ENCODE data around the gene C6orf132. TPM values are rescaled to one million over a fixed set of nuclear protein-coding genes. Genes with fewer than 3 reads are reported as not detected.

Gene C6orf132
- total RNA-seq, 1 donor from 2014 or later: 11.3 TPM

DNA sequence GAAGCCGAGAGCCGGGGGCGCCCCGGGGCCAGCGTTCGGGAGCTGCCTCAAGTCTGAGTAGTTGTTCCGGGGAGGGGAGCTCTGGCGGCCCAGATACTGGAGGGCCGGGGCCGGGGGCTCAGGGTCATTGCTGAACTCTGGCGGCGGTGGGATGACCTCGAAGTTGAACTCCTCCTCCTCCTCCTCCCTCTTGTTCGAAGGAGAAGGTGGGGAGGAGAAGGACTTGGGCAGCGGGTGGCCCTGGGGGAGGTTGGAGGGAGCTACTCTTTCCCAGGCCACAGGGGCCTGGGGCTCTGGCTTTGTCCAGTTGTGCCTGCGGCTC lies 37.7 kb downstream of the C6orf132 start:
- TF ChIP-seq, protein P1, sequence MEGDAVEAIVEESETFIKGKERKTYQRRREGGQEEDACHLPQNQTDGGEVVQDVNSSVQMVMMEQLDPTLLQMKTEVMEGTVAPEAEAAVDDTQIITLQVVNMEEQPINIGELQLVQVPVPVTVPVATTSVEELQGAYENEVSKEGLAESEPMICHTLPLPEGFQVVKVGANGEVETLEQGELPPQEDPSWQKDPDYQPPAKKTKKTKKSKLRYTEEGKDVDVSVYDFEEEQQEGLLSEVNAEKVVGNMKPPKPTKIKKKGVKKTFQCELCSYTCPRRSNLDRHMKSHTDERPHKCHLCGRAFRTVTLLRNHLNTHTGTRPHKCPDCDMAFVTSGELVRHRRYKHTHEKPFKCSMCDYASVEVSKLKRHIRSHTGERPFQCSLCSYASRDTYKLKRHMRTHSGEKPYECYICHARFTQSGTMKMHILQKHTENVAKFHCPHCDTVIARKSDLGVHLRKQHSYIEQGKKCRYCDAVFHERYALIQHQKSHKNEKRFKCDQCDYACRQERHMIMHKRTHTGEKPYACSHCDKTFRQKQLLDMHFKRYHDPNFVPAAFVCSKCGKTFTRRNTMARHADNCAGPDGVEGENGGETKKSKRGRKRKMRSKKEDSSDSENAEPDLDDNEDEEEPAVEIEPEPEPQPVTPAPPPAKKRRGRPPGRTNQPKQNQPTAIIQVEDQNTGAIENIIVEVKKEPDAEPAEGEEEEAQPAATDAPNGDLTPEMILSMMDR (IDR thresholded peaks at IDR 0.05; ENCODE audit: insufficient read depth, low read length, severe bottlenecking): no peak
- Histone ChIP-seq H3K4me3 (ENCODE audit: low read depth, low read length) (no peak overlapping the region), H3K36me3 (ENCODE audit: control insufficient read depth, insufficient read depth, low read length) (peaks cover 37% of the 10 kb centered on the region), H3K27me3 (ENCODE audit: control insufficient read depth, insufficient read depth, low read length) (no peaks in the 10 kb centered on the region)
- FAIRE-seq (no peak), DNase-seq (ENCODE audit: low read depth) (no peak)

DNA sequence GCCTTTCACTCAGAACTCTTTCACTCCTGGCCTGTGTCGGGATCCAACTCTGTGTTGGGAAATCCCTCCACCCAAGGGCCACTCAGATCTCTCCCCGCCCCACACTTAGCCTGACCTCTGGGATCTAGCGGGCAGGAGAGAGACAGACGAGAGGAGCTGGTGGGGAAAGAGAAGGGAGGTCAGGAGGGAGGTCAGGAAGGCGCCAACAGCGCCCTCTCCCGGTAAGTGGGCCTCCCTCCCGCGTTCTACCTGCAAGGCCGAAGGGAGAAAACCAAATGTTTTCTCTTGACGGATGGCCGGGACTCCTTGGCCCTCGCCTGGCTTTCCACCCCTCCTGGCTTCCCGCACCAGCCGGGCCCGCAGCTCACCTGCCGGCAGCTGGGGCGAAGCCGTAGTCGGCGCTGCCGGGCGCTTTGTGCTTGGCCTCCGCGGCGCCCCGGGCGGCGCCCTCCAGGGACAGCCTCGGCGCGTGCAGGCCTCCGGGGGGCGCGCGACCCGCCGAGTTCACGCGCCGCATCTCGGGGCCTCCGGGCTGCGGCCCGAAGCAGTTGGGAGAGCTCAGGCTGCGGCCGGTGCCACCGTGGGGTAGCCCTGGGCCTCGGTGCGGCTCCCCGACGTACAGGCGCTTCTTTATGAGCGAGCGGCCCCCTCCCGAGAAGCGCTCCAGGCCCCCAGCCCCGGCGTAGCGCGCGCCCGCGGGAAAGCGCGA lies 38.2 kb downstream of the C6orf132 start:
- FAIRE-seq (no peak), DNase-seq (ENCODE audit: low read depth) (no peak)
- no peak overlapping the region for H3K4me3 ChIP-seq (ENCODE audit: low read depth, low read length)
- H3K36me3 ChIP-seq (ENCODE audit: control insufficient read depth, insufficient read depth, low read length): peaks cover 34% of the 10 kb centered on the region
- TF ChIP-seq, protein P1 (IDR thresholded peaks at IDR 0.05; ENCODE audit: insufficient read depth, low read length, severe bottlenecking): peak; percentile 44
- H3K27me3 ChIP-seq (ENCODE audit: control insufficient read depth, insufficient read depth, low read length): no peaks in the 10 kb centered on the region

DNA sequence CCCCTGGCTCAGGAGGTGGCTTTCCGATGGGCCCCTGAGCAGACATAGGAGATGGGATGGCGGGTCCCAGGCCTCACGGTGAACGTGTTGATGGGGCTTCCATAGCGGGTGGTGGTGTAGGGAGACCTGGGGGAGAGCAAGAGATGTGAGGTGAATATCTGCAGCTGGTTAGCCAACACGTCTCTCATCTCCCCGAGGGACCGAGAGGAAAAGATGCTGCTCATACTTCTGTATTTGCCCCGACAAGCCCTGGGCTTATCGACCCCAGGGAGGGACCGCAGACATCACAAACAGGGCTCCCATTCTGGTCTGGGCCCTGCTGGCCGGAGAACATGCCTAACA lies 38.7 kb downstream of the C6orf132 start:
- DNase-seq (ENCODE audit: low read depth) (no peak), FAIRE-seq (no peak)
- TF ChIP-seq, protein P1 (IDR thresholded peaks at IDR 0.05; ENCODE audit: insufficient read depth, low read length, severe bottlenecking): no peak
- H3K36me3 ChIP-seq (ENCODE audit: control insufficient read depth, insufficient read depth, low read length): peaks cover 34% of the 10 kb centered on the region
- H3K27me3 ChIP-seq (ENCODE audit: control insufficient read depth, insufficient read depth, low read length): no peaks in the 10 kb centered on the region
- H3K4me3 ChIP-seq (ENCODE audit: low read depth, low read length): no peak overlapping the region

DNA sequence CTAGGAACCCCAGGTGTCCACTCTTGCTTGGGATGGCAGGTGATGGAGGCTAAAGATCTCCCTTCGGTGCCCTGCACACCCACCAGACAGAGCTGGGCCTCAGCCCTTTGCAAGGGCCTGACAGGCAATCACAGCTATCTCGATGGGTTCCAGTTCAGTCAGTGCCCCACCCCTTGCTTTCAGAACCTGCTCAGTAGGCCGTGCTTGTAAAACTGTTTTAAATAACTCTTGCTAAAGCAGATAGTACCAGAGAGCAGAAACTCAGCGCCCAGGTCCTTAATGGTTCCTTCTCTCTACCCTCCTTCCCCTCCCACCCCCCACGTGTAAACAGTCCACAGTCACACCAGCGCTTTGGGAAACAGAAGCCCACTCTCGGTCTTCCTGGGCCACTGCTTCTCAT lies 39.2 kb downstream of the C6orf132 start:
- Histone ChIP-seq H3K36me3 (ENCODE audit: control insufficient read depth, insufficient read depth, low read length) (peaks cover 30% of the 10 kb centered on the region), H3K27me3 (ENCODE audit: control insufficient read depth, insufficient read depth, low read length) (no peaks in the 10 kb centered on the region), H3K4me3 (ENCODE audit: low read depth, low read length) (no peak overlapping the region)
- TF ChIP-seq, protein P1 (IDR thresholded peaks at IDR 0.05; ENCODE audit: insufficient read depth, low read length, severe bottlenecking): no peak
- DNase-seq (ENCODE audit: low read depth) (no peak), FAIRE-seq (no peak)

DNA sequence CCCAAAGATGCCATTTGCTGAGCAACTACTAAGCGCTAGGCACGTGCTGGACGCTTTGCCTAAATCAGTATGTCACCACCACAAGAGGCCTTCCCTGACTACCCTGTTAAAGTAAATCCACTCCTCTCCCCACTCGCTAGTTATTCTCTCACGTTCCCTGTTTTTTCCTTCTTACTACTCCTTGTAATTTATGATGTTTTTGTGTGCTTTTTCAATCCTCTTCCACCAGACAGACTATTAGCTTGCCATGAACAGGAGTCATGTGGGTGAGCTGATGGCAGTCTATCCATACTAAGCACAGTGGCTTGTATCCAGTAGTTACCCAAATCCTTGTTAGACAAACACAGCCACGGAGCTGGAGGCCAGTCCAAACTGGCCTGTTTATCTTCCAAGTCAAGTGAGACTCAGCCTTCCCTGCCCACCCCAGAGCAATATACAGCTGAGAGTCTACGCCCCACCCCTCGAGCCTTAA lies 41.2 kb downstream of the C6orf132 start:
- FAIRE-seq (no peak), DNase-seq (ENCODE audit: low read depth) (peak; percentile 85)
- no peak overlapping the region for H3K4me3 ChIP-seq (ENCODE audit: low read depth, low read length)
- peaks cover 19% of the 10 kb centered on the region for H3K36me3 ChIP-seq (ENCODE audit: control insufficient read depth, insufficient read depth, low read length)
- TF ChIP-seq, protein P1 (IDR thresholded peaks at IDR 0.05; ENCODE audit: insufficient read depth, low read length, severe bottlenecking): no peak
- H3K27me3 ChIP-seq (ENCODE audit: control insufficient read depth, insufficient read depth, low read length): no peaks in the 10 kb centered on the region
